Hippocampal formation (tissue), 2 donors: ENCODE data around the gene UXT.
"Not testable (repeated sequence)": the region's sequence is repeated elsewhere in the genome, so short reads cannot be mapped to it uniquely, and the experiment has no call there.

Experiments used
- DNase-seq, 2 donors: peaks; one replicate each; lab custom pipeline; 2025; lab: John Stamatoyannopoulos, UW

The UXT gene

GRCh38 chrX:47614618-47615017 is 44.4 kb downstream of the UXT start:
- DNase-seq, result no peak

GRCh38 chrX:47613082-47613481 is 45.9 kb downstream of the UXT start:
- DNase-seq, result no peak

GRCh38 chrX:47612418-47612817 is 46.6 kb downstream of the UXT start:
- no peak for DNase-seq

- DNase-seq, result no peak
Observed at GRCh38 chrX:47611926-47612325, 47.1 kb downstream of the UXT start.

GRCh38 chrX:47611489-47611888 is 47.5 kb downstream of the UXT start:
- DNase-seq, result no peak

- DNase-seq, result no peak
Observed at GRCh38 chrX:47610511-47610910, 48.5 kb downstream of the UXT start.

- no peak for DNase-seq
Observed at GRCh38 chrX:47608130-47608810, 50.7 kb downstream of the UXT start.

GRCh38 chrX:47607091-47607490 is 51.9 kb downstream of the UXT start:
- no peak for DNase-seq

- DNase-seq, result no peak
Observed at GRCh38 chrX:47605024-47605423, 54.0 kb downstream of the UXT start.

- not testable (repeated sequence) for DNase-seq
Observed at GRCh38 chrX:47603125-47603524, 55.9 kb downstream of the UXT start.
